ENCODE results near the gene TMEM171.
A peak's percentile ranks its signal among the peaks of the same experiment; 100 is the strongest.

The TMEM171 gene

DNA sequence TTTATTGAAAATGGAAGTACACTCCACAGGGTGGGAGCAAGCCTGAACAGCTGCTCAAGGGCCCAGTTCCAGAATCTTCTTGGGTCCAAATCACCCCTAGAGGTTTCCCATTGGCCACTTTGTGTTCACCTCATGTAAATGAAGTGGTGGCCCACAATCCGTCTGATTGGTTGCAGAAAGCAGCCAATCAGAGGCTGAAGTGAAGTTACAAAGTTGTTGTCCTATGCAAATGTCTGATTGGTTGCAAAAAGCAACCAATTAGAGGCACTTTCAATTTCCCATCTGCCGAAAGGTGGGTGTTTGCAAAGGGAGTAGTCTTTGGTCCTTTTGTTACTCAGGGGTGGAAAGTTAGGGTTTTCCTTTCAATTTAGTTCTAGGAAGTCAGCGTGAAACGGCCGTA lies 8.8 kb downstream of the TMEM171 start:
- TF ChIP-seq SPI1 (IDR thresholded peaks at IDR 0.05; ENCODE audit: low read depth, low read length) (no peak), PAX5 (IDR thresholded peaks at IDR 0.05; ENCODE audit: insufficient read depth, low read length, severe bottlenecking) (no peak), POLR2A (IDR thresholded peaks at IDR 0.05; ENCODE audit: low read depth, low read length) (no peak), POU2F2 (IDR thresholded peaks at IDR 0.05; ENCODE audit: low read depth, low read length) (no peak)
- no peak for DNase-seq (ENCODE audit: insufficient read length, low spot score)
- FAIRE-seq = no peak

- FAIRE-seq (no peak), DNase-seq (ENCODE audit: insufficient read length, low spot score) (no peak)
- no peak for TF ChIP-seq TAF1 (IDR thresholded peaks at IDR 0.05; ENCODE audit: low read depth, low read length)
- no peak for TF ChIP-seq POLR2A (IDR thresholded peaks at IDR 0.05; ENCODE audit: low read depth, low read length)
- no peak for TF ChIP-seq PAX5 (IDR thresholded peaks at IDR 0.05; ENCODE audit: insufficient read depth, low read length, severe bottlenecking)
- TF ChIP-seq SPI1 (IDR thresholded peaks at IDR 0.05; ENCODE audit: low read depth, low read length) = no peak
- no peak for TF ChIP-seq POU2F2 (IDR thresholded peaks at IDR 0.05; ENCODE audit: low read depth, low read length)
- no peak for TF ChIP-seq POLR2AphosphoS5 (IDR thresholded peaks at IDR 0.05; ENCODE audit: low read depth, low read length)
These were observed 10.4 kb downstream of the TMEM171 start for GRCh38 chr5:73130811-73131210.

GRCh38 chr5:73131711-73132425 lies 11.5 kb downstream of the TMEM171 start:
- no peak for FAIRE-seq
- no peak for TF ChIP-seq PAX5 (IDR thresholded peaks at IDR 0.05; ENCODE audit: insufficient read depth, low read length, severe bottlenecking)
- no peak for TF ChIP-seq POLR2AphosphoS5 (IDR thresholded peaks at IDR 0.05; ENCODE audit: low read depth, low read length)
- TF ChIP-seq TAF1 (IDR thresholded peaks at IDR 0.05; ENCODE audit: low read depth, low read length) = no peak
- TF ChIP-seq SPI1 (IDR thresholded peaks at IDR 0.05; ENCODE audit: low read depth, low read length) = no peak
- no peak for TF ChIP-seq POLR2A (IDR thresholded peaks at IDR 0.05; ENCODE audit: low read depth, low read length)
- no peak for TF ChIP-seq POU2F2 (IDR thresholded peaks at IDR 0.05; ENCODE audit: low read depth, low read length)

DNA sequence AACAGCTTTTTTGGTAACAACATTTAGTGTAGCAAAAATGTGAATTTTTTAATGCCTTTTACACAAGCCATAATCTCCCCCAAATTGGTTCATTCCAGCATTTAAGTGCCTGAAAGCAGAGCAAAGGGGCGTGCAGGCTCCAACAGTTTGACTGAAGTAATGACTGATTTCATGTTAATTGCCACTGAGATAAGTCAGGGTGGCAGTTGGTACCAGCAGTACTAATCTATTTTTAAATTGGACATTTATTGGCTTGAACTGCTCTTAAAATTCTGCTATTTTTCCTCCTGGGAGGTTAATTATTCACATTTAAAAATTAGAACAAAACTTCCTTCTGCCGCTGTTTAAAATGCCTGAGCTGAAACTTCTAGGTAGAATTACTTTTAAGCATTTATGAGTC lies 12.4 kb downstream of the TMEM171 start:
- DNase-seq (ENCODE audit: insufficient read length, low spot score) (no peak), FAIRE-seq (no peak)

More at GRCh38 chr5:73131711-73132425, 11.5 kb downstream of the TMEM171 start:
- DNase-seq (ENCODE audit: insufficient read length, low spot score) = no peak

DNA sequence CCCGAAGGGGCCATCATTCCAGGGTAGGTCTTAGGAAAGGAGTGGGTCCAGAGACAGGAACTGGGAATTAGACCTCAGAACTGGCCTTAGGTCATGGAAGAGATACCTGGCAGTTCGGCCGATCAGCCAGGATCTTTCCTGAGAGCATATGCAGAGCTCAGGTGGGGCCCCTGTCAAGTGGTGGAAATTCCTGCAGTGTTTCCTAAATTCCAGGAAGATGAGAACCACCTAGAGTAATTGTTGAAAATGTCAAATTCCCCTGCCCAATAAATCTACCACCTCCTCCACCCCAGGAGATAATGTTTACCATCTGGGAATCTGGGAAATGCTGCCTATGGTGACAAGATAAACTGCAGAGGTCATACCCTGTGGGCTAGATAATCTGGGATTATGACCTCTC lies 14.6 kb downstream of the TMEM171 start:
- DNase-seq (ENCODE audit: insufficient read length, low spot score) = no peak
- no peak for FAIRE-seq
- TF ChIP-seq POLR2A (IDR thresholded peaks at IDR 0.05; ENCODE audit: low read depth, low read length) (no peak), PAX5 (IDR thresholded peaks at IDR 0.05; ENCODE audit: insufficient read depth, low read length, severe bottlenecking) (no peak), SPI1 (IDR thresholded peaks at IDR 0.05; ENCODE audit: low read depth, low read length) (no peak), POLR2AphosphoS5 (IDR thresholded peaks at IDR 0.05; ENCODE audit: low read depth, low read length) (no peak), POU2F2 (IDR thresholded peaks at IDR 0.05; ENCODE audit: low read depth, low read length) (no peak), TAF1 (IDR thresholded peaks at IDR 0.05; ENCODE audit: low read depth, low read length) (no peak)

More for the DNA sequence above, 12.4 kb downstream of the TMEM171 start:
- TF ChIP-seq POLR2A (IDR thresholded peaks at IDR 0.05; ENCODE audit: low read depth, low read length) (no peak), SPI1 (IDR thresholded peaks at IDR 0.05; ENCODE audit: low read depth, low read length) (no peak), PAX5 (IDR thresholded peaks at IDR 0.05; ENCODE audit: insufficient read depth, low read length, severe bottlenecking) (no peak), POLR2AphosphoS5 (IDR thresholded peaks at IDR 0.05; ENCODE audit: low read depth, low read length) (no peak), TAF1 (IDR thresholded peaks at IDR 0.05; ENCODE audit: low read depth, low read length) (no peak), POU2F2 (IDR thresholded peaks at IDR 0.05; ENCODE audit: low read depth, low read length) (no peak)

GRCh38 chr5:73135429-73136054 lies 15.2 kb downstream of the TMEM171 start:
- peak; percentile 9 for FAIRE-seq
- no peak for DNase-seq (ENCODE audit: insufficient read length, low spot score)
- no peak for TF ChIP-seq POLR2AphosphoS5 (IDR thresholded peaks at IDR 0.05; ENCODE audit: low read depth, low read length)
- no peak for TF ChIP-seq SPI1 (IDR thresholded peaks at IDR 0.05; ENCODE audit: low read depth, low read length)
- TF ChIP-seq POU2F2 (IDR thresholded peaks at IDR 0.05; ENCODE audit: low read depth, low read length) = no peak
- no peak for TF ChIP-seq PAX5 (IDR thresholded peaks at IDR 0.05; ENCODE audit: insufficient read depth, low read length, severe bottlenecking)

DNA sequence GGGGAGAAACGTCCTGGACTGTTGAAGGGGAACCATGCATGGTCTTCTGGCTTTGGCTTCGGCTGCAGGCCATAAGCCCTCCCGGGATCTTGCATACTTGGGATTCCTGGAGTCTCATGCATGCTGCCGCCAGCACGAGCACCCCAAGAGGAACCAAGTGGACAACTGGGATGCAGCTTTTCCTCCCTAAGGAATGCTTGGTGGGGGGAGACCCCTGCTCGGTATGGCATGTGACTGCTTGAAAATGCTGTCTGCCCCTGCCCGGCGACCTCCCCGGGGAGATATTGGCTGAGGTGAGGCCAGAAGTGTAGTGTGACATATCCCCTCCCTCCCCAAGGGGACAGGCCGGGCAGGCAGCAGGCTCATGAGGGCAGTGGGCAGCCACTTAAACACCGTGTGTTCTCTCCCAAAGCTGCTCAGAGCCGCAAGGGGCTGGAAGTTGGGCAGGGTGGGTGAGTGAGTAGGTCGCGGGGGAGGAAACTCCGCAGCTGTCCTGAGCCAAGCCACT lies 15.7 kb downstream of the TMEM171 start:
- FAIRE-seq (no peak), DNase-seq (ENCODE audit: insufficient read length, low spot score) (no peak)
- no peak for TF ChIP-seq SPI1 (IDR thresholded peaks at IDR 0.05; ENCODE audit: low read depth, low read length)
- TF ChIP-seq TAF1 (IDR thresholded peaks at IDR 0.05; ENCODE audit: low read depth, low read length) = no peak
- TF ChIP-seq POLR2AphosphoS5 (IDR thresholded peaks at IDR 0.05; ENCODE audit: low read depth, low read length) = no peak
- TF ChIP-seq PAX5 (IDR thresholded peaks at IDR 0.05; ENCODE audit: insufficient read depth, low read length, severe bottlenecking) = no peak
- TF ChIP-seq POLR2A (IDR thresholded peaks at IDR 0.05; ENCODE audit: low read depth, low read length) = no peak
- no peak for TF ChIP-seq POU2F2 (IDR thresholded peaks at IDR 0.05; ENCODE audit: low read depth, low read length)

GRCh38 chr5:73137563-73138530 lies 17.5 kb downstream of the TMEM171 start:
- no peak for FAIRE-seq
- DNase-seq (ENCODE audit: insufficient read length, low spot score) = no peak
- TF ChIP-seq PAX5 (IDR thresholded peaks at IDR 0.05; ENCODE audit: insufficient read depth, low read length, severe bottlenecking) (no peak), SPI1 (IDR thresholded peaks at IDR 0.05; ENCODE audit: low read depth, low read length) (no peak), POLR2A (IDR thresholded peaks at IDR 0.05; ENCODE audit: low read depth, low read length) (no peak), POU2F2 (IDR thresholded peaks at IDR 0.05; ENCODE audit: low read depth, low read length) (no peak), TAF1 (IDR thresholded peaks at IDR 0.05; ENCODE audit: low read depth, low read length) (no peak), POLR2AphosphoS5 (IDR thresholded peaks at IDR 0.05; ENCODE audit: low read depth, low read length) (no peak)

Measured in GM12891 (cell line).